D341Med (cell line): Measurements from ENCODE around the gene LARP4B.
A peak's percentile ranks its signal among the peaks of the same experiment; 100 is the strongest.
"Not testable (repeated sequence)": the region's sequence is repeated elsewhere in the genome, so short reads cannot be mapped to it uniquely, and the experiment has no call there.

Experiments used
- DNase-seq: peaks from one replicate; pipeline ENCODE4 v3.0.0; 2012; ENCODE audit warnings: low spot score

Gene LARP4B

DNA sequence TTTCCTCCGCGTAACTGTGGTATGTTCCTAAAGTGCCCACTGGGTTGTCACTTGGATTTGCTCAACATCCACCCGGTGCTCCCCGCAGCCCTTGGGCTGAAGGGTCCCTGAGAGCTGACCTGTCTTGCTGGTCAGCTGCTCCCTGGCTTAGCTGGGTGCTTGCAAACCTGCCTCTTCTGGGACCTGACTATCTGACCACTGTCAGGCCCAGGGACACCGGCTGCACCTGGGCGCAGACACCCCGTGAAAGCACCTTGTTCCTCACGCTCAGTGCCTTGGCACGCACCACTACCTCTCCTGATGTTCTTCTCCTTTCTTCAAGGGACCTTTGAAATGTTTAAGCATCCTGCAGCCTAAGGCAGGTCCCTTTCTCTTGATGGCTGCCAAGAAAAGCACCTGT lies 26.6 kb upstream of the LARP4B start:
- no peak for DNase-seq

DNA sequence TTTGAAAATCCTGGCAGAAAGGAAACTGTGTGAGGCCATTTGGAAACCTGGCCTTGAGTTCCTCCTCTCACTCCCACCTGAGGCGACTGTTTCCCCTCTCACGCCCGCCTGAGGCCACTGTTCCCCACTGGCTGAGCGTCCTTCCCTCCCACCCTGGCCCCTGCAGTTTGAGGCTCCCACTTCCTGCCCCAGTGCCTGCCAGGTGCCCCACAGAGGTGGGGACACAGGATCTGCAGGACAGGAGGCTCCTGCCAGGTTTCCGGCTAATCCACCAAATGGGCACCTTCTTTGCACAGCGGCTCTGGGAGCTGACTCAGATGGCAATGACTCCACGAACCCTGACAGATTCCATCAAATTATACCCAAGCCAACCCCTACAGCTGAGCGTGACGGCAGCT lies 24.3 kb upstream of the LARP4B start:
- no peak for DNase-seq

DNA sequence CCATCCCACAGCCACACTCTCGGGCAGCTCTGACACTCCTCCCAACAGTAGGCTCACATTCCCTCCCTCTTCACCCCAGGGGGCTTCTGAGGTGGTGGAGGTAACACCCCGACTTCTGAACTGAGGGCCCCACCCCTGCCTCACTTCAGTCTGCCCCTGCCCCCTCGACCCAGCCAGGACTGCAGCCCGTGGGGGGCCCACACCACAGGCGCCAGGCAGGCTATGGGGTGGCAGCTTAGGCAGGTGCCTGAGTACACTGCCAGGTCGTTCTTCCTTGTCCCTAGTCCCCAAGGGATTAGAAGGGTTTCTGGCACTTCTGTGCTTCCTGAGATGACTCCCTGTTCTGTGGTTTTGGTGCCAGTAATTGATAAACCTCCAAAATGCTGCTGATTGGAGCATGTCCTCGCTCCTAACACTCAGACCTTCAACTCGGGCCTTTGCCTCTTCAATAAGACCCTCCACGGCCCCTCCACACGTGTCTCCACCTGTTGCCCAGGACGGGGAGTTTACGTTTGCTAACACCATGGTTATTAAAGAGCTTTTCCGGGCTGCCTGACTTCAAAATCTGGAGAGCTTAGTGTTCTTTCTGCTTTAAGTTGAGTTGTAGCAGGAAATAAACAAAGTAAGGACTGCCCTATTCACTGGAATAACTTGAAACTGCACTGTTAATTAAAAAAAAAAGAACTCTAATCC lies 23.8 kb upstream of the LARP4B start:
- DNase-seq: peak; percentile 54

DNA sequence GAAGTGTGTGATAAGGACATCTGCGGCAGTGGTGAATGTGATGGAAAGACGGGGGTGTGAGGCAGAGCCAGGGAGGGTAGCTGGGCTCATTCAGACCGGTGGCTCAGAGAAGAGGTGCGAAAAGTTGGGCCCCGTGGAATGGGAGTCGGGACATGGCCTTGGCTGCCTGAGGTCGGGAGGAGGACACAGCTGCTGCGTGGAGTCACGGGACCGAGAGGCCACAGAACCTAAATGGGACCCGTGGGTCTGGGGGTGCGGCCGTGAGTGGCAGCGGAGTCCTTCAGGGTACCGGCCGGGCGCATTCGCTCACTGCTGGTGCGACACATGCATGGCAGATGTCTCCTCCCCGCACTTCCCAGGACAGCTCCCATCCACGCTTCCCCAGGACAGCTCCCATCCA lies 22.9 kb upstream of the LARP4B start:
- no peak for DNase-seq

DNA sequence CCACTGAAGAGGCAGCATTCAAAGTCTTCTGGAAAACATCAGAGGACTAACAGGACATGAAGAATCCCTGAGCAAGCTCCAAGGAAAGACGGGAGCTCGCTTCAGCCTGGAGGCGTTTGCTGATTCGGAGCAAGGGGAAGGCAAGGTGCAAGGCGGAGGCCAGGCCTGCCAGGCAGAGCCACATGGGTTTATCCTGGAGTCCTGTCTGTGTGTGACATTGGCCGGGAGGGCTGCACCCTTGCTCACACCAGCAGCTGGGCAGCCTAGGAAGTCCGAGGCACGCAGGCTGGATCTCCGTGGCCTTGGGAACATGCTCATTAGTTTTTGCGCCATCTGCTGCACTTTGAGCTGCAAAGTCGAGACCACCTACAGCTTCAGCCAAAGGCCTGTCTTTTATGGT lies 22.3 kb upstream of the LARP4B start:
- DNase-seq: no peak

DNA sequence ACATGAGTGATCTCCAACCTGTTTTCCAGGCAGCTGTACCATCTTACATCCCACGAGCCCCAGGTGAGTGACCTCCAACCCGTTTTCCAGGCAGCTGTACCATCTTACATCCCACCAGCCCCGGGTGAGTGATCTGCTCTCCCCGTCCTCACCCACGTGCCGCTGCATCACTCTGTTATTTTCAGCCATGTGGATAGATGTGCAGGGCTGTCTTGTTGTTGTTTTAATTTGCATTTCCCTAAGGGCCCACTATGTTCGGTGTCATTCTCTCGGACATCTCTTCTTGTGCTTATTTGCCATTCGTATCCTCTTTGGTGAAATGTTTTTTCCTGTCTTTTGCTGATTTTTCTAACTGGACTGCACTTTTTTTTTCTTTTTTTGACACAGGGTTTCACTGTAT lies 17.9 kb upstream of the LARP4B start:
- no peak for DNase-seq

DNA sequence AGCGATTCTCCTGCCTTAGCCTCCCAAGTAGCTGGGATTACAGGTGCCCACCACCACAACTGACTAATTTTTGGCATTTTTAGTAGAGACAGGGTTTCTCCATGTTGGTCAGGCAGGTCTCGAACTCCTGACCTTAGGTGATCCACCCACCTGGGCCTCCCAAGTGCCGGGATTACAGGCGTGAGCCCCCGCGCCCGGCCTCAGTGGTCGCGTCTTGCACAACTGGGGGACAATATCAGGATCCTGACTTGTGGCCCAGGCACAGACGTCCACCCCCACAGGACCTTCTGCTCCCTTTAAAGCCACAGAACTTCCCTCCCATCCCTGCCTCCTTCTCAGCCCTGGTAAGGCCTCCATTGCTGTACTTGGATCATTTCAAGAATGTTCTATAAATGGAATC lies 16.8 kb upstream of the LARP4B start:
- no peak for DNase-seq

DNA sequence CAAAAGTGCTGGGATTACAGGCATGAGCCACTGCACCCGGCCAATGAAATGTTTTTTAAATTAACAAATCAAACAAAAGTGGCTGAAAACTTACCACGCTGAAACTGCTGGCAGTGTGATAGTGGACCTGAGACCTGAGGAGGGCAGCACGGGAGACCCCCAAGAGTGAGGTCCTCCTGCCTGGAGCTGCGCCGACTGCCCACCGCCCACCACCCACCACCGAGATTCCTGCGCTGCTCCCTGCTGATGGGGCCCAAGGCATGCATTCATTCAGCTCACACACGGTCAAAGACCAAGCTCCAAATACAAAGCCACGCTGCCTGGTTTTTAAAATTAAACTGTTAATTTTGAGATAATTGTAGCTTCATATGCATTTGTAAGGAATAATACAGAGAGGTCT lies 16.4 kb upstream of the LARP4B start:
- DNase-seq: no peak

DNA sequence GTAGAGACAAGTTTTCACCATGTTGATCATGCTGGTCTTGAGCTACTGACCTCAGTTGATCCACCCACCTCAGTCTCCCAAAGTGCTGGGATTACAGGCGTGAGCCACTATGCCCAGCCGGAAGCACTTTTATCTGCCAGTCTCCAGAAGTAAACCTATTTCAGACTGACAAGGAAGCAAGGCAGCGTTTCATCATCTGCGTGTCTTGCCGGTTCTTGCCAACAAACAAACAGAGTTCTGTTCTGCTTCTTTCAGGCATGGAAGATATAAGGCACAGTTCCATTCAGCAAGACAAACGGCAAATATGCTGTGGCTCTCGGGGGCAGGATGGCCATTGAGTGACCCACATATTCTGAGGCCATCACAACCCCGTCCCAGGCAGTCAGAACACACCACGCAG lies 15.5 kb upstream of the LARP4B start:
- no peak for DNase-seq

DNA sequence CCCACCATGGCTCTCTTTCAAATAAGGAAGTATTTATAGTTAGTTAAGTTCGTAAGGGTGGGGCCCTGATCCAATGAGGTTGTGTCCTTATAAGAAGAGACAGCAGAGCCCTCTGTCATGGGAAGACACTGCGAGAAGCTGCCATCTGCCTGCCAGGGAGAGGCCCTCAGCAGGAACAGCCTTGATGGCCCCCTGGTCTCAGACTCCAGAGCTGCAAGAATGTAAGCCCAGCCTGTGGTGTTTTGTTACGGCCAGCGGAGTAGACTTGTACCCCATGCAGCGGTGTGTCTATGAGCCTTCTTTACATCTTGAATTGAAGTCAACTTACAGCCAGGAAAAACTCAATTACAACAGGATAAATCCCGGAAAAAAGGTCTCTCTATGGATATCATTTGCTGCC lies 14.3 kb upstream of the LARP4B start:
- no peak for DNase-seq

DNA sequence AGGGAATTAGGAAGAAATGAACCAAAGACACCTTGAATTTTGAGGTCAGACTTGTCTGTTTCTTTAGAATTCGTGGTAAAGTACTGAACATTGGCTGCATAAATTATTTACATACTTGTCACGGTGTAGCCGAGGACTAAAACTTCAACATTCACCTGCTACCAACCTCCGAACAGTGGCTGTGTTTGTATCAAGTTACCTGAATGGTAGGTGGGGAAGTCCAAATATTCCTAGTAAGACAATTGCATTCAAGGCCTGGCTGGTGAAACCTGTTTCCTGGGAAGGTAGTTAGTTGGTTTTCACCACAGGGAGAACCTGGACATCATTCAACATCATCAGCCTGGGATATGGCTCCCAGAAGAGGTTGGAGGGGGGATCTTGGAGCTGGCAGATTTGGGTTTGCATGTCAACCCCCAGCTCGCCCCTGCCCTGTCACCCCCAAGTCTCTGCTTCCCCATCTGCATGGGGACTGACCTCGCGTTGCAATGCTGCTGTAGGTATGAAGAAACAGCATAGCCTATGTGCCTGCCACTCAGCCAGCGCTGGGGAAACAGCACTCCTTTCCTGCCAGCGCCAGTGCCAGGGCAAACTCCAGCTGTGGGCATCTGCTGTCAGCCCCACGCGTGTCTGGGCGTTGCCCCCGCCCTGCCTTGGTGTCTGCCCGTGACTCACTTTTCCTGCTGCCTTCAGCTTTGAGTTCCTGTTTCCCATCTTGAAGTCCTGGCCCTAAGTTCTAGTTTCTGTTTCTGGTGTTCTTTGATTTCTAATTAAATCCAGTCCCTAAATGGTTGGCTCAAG lies 12.7 kb upstream of the LARP4B start:
- DNase-seq: no peak

DNA sequence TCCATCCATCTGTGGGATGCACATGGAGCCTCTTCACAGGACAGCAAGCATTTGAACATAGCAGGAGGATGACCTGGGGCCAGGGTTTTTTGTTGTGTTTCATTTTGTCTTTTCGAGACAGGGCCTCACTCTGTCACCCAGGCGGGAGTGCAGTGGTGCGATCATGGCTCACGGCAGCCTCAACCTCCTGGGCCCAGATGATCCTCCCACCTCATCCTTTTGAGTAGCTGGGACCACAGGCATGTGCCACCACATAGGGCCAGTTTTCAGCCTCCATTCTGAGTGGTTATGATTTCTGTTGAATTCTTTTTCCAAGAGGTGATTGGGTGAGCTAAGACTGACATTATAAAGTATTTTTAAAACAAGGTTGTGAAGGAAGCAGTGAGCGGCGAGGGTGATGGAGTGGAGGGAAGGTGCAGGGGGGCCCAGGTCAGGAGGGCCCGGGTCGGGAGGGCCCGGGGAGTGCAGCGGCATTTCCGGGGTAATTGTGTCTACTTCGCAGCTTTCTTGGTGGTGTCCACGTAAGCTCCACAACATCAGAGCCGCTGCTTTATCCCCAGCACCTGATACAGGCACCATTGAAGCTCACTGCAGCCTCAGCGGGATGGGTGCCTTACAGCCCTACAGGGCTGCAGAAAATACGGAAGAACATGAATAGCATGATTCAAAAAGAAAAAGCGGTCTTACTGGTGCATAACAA lies 12.0 kb upstream of the LARP4B start:
- no peak for DNase-seq

DNA sequence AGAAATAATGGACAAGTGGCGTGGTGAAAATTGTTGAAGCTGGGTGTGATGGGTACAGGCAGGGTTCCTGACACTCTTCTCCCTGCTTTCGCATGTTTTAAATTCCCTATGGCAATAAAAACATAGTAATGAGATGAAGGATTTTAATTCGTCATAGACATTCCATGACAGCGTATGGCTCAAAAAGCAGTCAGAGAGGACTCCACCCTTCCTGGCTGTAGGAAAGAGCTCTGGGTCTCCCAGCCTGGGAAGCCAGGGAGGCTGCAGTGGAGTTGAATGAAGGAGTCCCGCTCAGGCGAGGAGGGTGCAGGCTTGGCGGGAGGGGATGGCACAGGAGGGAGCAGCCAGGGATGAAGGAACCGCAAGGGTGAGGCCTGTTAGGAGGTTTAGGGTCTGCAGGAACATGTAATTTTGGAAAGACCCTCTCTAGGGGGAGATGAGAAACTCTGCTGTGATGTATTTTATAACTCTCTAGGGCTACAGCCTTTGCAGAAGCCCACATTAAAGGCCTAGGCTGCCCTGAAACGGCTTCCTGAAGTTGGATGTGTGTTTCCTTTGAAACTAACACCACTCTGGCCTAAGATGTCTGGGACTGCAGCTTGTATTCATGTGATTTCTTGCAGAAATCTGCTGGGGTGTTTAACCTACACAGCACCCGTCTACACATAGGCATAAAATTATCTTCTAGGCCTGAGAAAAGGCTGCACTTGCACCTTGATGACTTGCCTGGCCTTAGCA lies 7.6 kb upstream of the LARP4B start:
- DNase-seq: no peak

DNA sequence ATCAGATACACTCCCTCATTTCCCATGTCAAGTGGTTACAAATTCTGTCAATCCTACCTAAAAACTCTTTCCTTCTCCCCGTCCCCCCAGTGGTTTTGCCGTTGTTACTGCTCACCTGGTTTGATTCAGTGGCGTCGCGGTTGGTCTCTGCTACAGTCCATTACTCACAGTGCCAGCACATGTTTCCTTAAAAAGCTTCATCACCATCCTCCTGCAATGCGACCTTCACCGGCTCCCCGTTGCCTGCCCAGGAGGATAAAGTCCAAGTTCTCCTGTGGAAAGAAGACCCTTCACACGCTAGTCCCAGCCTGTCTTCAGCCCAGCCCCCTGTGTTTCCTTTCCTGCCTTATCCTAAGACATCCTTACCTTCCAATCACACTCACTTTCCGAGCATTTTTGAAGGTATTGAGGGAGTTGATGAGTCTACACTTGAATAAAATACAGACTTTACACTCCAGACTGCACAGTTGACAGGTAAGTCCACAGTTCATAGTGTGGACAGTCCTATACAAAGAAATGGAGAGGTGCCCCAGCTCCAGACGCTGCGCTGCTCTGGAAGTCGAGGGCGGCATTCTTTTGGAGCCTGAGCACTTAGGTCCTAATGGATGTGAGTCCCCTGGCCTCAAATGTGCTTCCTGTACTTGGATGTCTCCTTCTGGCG lies 3.4 kb upstream of the LARP4B start:
- DNase-seq: no peak

DNA sequence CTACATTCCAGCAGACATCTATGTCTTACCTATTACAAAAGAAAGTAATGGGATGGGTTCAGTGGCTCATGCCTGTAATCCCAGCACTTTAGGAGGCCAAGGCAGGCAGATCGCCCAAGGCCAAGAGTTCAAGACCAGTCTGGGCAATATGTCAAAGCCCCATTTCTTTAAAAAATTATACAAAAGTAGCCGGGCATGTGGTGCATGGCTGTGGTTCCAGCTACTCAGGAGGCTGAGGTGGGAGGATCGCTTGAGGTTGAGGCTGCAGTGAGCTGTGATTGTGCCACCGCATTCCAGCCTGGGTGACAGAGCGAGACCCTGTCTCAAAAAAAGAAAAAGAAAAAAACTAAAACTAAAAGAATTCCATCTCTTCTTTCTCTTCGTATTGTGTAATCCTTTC lies 2.7 kb upstream of the LARP4B start:
- DNase-seq: not testable (repeated sequence)

DNA sequence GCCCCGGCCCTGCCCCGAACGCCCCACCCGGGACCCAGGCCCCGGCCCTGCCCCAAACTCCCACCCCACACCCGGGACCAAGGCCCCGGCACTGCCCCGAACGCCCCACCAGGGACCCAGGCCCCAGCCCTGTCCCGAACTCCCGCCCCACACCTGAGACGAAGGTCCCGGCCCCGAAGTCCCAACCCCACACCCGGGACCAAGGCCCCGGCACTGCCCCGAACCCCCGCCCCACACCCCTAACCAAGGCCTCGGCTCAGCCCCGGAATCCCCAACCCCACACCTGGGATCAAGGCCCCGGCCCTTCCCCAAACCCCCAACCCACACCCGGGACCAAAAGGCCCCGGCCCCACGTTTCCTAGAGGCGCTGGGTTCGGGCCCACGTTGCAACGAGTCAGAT lies 1.1 kb upstream of the LARP4B start:
- no peak for DNase-seq

DNA sequence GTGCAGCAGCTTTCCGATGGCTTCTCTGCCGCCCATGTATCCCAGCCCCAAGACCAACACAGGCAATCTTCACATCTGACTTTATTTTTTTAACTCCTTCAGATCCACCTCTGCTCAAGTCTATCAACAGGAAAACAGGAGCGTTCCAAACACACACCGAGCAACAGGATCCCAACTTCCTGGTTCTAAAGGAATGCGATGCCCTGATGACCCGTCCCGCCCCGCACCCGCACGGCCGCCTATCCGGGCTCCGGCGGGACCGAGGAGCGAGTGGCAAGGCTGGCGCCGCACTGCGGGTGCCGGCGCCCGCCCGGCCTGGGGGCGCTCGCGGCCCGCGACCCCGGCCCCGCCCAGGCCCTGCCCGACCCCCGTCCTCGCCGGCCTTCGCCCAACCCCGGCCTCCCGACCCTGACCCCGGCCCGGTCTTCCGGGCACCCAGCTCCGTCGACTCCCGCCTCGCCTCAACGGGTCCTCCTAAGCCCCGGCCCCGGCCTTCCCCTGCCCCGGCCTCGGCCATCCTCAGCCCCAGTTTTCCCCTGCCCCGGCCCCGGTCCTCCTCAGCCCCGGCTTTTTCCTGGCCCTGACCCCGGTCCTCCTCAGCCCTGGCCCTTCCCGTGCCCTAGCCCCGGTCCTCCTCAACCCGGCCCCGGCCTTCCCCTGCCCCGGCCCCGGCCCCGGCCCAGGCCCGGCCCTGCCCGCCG lies 730 bp downstream of the LARP4B start:
- peak; percentile 72 for DNase-seq

DNA sequence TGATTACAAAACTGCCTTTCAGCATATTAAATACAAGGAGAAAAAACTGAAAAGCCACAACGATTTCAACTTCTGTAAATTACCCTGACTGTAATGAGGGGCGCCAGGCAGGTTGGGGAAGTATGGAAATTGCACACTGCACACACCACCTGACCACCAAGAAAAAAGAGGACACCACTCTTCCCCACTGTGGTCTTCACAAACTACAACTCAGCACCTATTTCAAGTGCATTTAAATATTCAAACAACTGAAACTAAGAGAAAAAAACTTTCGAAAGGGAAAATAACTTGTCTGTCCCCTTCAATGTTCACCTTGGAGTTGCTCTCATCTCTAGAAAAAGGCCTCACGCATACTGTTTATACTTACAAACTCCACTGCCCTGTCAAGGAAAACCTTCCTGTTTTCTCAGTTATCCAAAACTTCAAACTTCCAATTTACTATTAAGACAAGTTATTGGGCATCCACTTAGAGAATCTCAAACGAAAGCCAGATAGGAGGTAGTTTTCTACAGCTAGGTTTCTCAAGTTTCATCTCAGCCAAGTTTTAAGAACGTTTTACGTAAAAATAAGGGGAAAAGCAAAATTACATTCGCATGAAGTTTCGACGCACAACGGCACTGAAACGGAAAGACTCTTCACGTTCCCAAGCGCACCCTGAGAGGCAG lies 1.4 kb downstream of the LARP4B start:
- DNase-seq: no peak

DNA sequence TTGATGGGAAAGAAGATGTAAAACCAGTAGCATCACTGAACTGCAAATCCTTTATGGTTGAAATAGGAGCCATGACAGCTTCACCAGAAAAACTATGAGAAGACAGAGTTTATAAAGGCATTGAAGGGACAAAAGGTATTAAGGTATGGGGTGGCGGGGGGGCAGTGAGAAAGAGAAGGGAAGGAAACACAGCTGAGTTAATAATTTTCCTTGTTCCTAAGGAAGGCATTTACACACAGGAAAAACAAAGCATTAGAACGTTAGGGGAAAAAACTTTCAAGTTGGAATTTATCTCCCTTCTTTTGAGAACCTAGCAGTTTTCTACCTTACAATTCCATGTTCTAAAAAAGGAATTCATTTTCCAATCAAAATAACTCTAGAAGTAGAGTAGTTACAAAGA lies 4.4 kb downstream of the LARP4B start:
- no peak for DNase-seq

DNA sequence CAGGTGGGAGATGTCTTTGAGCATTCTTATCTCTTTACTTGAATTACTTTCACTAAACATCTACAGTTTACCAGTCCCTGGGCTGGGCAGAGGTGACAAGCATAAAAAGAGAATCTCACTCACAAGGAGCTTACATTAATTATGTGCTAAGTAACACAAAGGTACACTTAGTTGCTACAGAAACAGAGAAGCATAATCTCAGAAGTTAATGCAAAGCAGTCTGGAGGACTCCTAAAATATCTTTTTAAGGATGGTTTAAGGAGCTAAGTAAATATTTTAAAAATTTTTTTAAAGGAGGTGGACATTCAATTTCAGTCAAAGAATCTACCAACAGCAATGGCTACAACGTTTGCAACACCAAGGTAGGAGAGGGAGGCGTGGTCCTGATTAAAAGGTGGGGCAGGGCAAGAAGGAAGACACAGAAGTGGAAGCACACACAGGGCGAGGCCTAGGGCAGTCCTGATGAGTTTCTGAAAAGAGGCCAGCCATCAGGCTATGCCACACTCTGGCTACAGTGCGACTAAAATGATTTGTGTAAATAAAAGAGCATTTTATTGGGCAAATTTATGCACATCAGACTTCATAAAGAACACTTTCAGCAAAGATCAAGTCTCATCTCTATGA lies 5.3 kb downstream of the LARP4B start:
- no peak for DNase-seq

DNA sequence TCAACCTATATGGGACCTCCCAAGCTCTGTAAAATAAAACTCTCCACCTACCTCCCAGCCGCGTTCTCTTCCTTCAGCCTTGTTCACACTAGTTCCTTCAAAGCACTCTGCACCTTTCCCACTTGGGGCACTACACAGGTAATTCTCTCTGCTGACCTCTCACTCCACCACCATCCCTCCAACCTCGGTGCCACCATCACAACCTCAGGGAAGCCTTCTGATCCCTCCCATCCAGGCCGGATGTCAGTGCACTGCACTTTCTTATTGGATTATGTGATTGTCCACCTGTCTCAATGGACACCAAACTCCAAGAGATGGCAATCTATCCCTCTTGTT lies 7.0 kb downstream of the LARP4B start:
- DNase-seq: no peak
